ENCODE measurements around the gene TPRG1.

The TPRG1 gene

GRCh38 chr3:189167027-189167766 is 4.6 kb upstream of the TPRG1 start:
- DNase-seq, result no peak

GRCh38 chr3:189168711-189169110 is 3.1 kb upstream of the TPRG1 start:
- no peak for DNase-seq

- DNase-seq, result no peak
Measured at GRCh38 chr3:189169728-189170127, 2.0 kb upstream of the TPRG1 start.

- no peak for DNase-seq
Measured at GRCh38 chr3:189170559-189170958, 1.2 kb upstream of the TPRG1 start.

GRCh38 chr3:189172668-189173419 is 1.1 kb downstream of the TPRG1 start:
- DNase-seq, result no peak

GRCh38 chr3:189184566-189184965 is 12.8 kb downstream of the TPRG1 start:
- no peak for DNase-seq

- no peak for DNase-seq
Measured at GRCh38 chr3:189186101-189186500, 14.3 kb downstream of the TPRG1 start.

- no peak for DNase-seq
Measured at GRCh38 chr3:189188466-189188865, 16.7 kb downstream of the TPRG1 start.

- no peak for DNase-seq
Measured at GRCh38 chr3:189192725-189193124, 21.0 kb downstream of the TPRG1 start.

- DNase-seq, result no peak
Measured at GRCh38 chr3:189195302-189195701, 23.5 kb downstream of the TPRG1 start.

GRCh38 chr3:189202106-189202505 is 30.3 kb downstream of the TPRG1 start:
- DNase-seq, result no peak

GRCh38 chr3:189202583-189202982 is 30.8 kb downstream of the TPRG1 start:
- no peak for DNase-seq

- DNase-seq, result no peak
Measured at GRCh38 chr3:189204167-189204866, 32.5 kb downstream of the TPRG1 start.

- DNase-seq, result no peak
Measured at GRCh38 chr3:189204937-189205336, 33.2 kb downstream of the TPRG1 start.

- no peak for DNase-seq
Measured at GRCh38 chr3:189210251-189210770, 38.5 kb downstream of the TPRG1 start.

GRCh38 chr3:189212681-189213080 is 40.9 kb downstream of the TPRG1 start:
- no peak for DNase-seq

- DNase-seq, result no peak
Measured at GRCh38 chr3:189214651-189215050, 42.9 kb downstream of the TPRG1 start.

GRCh38 chr3:189222927-189223636 is 51.3 kb downstream of the TPRG1 start:
- DNase-seq, result no peak

GRCh38 chr3:189225431-189225830 is 53.7 kb downstream of the TPRG1 start:
- no peak for DNase-seq

GRCh38 chr3:189227249-189227648 is 55.5 kb downstream of the TPRG1 start:
- no peak for DNase-seq

GRCh38 chr3:189229196-189229828 is 57.5 kb downstream of the TPRG1 start:
- DNase-seq, result no peak

- DNase-seq, result no peak
Measured at GRCh38 chr3:189232790-189233189, 61.0 kb downstream of the TPRG1 start.
